Measurements from ENCODE around the gene PABPC4L.
"Not testable (repeated sequence)": the region's sequence is repeated elsewhere in the genome, so short reads cannot be mapped to it uniquely, and the experiment has no call there.

DNA sequence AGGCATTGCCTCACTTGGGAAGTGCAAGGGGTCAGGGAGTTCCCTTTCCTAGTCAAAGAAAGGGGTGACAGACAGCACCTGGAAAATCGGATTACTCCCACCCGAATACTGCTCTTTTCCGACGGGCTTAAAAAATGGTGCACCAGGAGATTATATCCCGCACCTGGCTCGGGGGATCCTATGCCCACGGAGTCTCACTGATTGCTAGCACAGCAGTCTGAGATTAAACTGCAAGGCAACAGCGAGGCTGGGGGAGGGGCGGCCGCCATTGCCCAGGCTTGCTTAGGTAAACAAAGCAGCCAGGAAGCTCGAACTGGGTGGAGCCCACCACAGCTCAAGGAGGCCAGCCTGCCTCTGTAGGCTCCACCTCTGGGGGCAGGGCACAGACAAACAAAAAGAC lies 6.4 kb upstream of the PABPC4L start:
- TF ChIP-seq, protein P1, sequence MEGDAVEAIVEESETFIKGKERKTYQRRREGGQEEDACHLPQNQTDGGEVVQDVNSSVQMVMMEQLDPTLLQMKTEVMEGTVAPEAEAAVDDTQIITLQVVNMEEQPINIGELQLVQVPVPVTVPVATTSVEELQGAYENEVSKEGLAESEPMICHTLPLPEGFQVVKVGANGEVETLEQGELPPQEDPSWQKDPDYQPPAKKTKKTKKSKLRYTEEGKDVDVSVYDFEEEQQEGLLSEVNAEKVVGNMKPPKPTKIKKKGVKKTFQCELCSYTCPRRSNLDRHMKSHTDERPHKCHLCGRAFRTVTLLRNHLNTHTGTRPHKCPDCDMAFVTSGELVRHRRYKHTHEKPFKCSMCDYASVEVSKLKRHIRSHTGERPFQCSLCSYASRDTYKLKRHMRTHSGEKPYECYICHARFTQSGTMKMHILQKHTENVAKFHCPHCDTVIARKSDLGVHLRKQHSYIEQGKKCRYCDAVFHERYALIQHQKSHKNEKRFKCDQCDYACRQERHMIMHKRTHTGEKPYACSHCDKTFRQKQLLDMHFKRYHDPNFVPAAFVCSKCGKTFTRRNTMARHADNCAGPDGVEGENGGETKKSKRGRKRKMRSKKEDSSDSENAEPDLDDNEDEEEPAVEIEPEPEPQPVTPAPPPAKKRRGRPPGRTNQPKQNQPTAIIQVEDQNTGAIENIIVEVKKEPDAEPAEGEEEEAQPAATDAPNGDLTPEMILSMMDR (conservative IDR thresholded peaks at IDR 0.05; ENCODE audit: low read length): not testable (repeated sequence)
- TF ChIP-seq EZH2phosphoT487 (IDR thresholded peaks at IDR 0.05; ENCODE audit: borderline replicate concordance): not testable (repeated sequence)

All from Loucy (cell line).